ENCODE measurements around the gene MED7.
A peak's percentile ranks its signal among the peaks of the same experiment; 100 is the strongest.
"Not testable (repeated sequence)": the region's sequence is repeated elsewhere in the genome, so short reads cannot be mapped to it uniquely, and the experiment has no call there.

MED7 gene, protein sequence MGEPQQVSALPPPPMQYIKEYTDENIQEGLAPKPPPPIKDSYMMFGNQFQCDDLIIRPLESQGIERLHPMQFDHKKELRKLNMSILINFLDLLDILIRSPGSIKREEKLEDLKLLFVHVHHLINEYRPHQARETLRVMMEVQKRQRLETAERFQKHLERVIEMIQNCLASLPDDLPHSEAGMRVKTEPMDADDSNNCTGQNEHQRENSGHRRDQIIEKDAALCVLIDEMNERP

DNA sequence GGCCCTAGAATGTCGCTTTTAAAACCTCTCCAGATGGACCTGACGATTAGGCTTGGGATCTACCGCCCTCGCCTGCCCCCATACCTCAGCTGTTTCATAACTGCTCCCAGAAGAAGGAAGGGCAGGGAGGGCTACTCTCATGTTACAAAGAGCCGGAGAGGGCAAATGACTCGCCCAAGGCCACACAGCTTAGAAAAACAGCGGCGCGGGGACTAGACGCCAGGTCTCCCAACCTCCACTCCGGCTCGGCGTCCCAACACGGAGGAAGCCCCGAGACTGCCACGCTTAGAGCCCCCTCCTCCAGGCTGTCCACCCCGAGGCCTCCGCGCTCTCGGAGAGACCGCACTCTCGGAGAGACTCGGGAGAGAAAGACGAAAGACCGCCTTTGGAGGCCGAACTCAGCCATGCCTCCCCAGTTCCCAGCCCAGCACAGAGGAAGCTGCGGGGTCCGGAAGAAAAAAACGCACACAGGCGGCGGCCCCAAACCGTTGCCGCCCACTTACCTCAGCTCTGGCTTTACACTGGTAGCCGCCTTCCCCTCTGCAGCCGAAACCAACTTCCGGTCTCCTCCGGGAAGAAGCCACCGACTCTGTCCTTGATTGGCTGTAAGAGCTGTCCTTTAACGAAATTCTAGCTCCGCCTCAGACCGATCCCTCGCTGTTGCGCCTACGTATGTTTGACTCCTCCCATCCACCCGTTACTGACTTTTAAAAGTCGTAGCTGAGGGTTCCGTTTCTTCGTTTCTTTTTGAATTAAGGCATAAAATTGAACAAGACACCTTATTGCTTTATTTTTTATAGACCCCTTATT is at the start of gene MED7:
Gene MED7 (minus strand): TSS at position 549 of the 810 bp plus-strand sequence. CDS start 3,434 bp downstream, outside the sequence.
- H3K27ac ChIP-seq (ENCODE audit: low read depth, low read length): peak within 1 kb of the TSS; percentile 86
- peak within 1 kb of the TSS; percentile 90 for H3K4me3 ChIP-seq (ENCODE audit: low read depth, low read length)
- no peaks in the 10 kb centered on the region for H3K9me3 ChIP-seq (ENCODE audit: control insufficient read depth, insufficient read depth, low read length)
- no peaks in the 10 kb centered on the region for H3K4me1 ChIP-seq (ENCODE audit: control insufficient read depth, insufficient read depth, low read length)
- no peaks in the 10 kb centered on the region for H3K27me3 ChIP-seq (ENCODE audit: control insufficient read depth, insufficient read depth, low read length)
- H3K36me3 ChIP-seq (ENCODE audit: control insufficient read depth, insufficient read depth, low read length): peaks cover 19% of the 10 kb centered on the region
- H3K9ac ChIP-seq (ENCODE audit: low read depth, low read length): peak within 1 kb of the TSS; percentile 85

DNA sequence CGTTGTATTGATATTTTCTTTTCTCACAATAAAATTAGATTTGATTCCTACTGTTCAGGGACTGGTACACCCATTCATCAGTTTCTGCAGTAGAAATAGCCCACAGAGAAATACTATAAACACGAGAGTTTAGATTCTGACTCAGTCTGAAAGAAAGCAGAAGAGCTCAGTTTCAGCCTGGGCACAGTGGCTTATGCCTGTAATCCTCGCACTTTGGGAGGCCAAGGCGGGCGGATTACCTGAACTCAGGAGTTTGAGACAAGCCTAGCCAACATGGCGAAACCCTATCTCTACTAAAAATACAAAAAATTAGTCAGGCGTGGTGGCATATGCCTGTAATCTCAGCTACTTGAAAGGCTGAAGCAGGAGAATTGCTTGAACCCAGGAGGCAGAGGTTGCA is 46.6 kb upstream of the MED7 start:
- Histone ChIP-seq H3K27ac (ENCODE audit: low read depth, low read length) (no peak overlapping the region), H3K36me3 (ENCODE audit: control insufficient read depth, insufficient read depth, low read length) (no peaks in the 10 kb centered on the region), H3K4me3 (ENCODE audit: low read depth, low read length) (no peak overlapping the region), H3K9me3 (ENCODE audit: control insufficient read depth, insufficient read depth, low read length) (no peaks in the 10 kb centered on the region), H3K4me1 (ENCODE audit: control insufficient read depth, insufficient read depth, low read length) (no peaks in the 10 kb centered on the region), H3K9ac (ENCODE audit: low read depth, low read length) (no peak overlapping the region), H3K27me3 (ENCODE audit: control insufficient read depth, insufficient read depth, low read length) (peaks cover 66% of the 10 kb centered on the region)

DNA sequence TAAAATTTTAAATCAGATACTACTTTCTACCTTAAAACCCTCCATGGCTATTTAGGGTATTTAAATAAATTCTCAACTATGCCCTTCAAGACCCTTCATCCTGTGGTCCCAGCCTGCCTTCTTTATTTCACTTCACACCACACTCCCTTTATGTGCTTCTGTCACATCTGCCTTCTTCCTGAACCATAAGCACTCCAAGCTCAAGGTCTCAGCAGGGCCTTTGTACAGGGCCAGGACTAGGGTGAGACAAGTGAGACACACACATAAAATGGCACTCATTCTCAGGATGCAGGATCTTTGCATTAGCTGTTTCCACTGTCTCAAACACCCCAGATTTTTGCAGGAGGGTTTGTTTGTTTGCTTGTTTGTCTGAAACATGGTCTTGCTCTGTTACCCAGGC is 45.6 kb upstream of the MED7 start:
- Histone ChIP-seq H3K4me1 (ENCODE audit: control insufficient read depth, insufficient read depth, low read length) (no peaks in the 10 kb centered on the region), H3K36me3 (ENCODE audit: control insufficient read depth, insufficient read depth, low read length) (no peaks in the 10 kb centered on the region), H3K27ac (ENCODE audit: low read depth, low read length) (no peak overlapping the region), H3K9me3 (ENCODE audit: control insufficient read depth, insufficient read depth, low read length) (no peaks in the 10 kb centered on the region), H3K27me3 (ENCODE audit: control insufficient read depth, insufficient read depth, low read length) (peaks cover 74% of the 10 kb centered on the region), H3K9ac (ENCODE audit: low read depth, low read length) (no peak overlapping the region), H3K4me3 (ENCODE audit: low read depth, low read length) (no peak overlapping the region)

DNA sequence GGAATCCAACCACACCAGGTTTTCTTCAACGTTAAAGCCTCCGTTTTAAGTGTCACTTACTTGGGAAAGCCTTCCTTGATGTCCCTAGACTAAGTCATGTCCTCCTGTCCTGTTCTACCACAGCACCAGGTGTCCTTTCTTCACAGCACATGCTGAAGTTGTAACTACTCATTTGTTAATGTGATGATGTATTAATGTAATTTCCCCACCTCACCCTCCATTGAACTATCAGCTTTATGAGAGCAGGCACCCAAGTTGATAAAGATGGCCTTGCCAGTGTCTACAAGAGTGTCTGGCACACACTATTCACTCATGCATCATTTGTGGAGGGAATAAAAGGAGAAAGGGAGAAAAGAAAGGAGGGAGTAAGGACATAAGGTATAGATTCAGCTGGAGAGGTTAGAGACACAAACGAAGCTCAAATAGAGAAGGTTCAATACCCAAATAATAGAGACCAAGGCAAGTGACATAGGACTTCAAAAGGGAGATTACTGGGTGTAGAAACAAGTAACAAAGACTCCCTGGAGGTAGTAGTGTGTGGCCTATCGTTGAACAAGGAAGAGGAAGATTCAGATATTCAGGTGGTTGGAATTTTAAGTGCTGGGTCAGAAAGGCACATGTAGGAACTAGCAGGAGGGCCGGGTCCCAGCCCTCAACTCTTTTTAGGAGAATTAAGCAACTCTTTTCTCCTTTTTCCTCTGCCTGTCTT is 44.5 kb upstream of the MED7 start:
- no peaks in the 10 kb centered on the region for H3K4me1 ChIP-seq (ENCODE audit: control insufficient read depth, insufficient read depth, low read length)
- H3K9me3 ChIP-seq (ENCODE audit: control insufficient read depth, insufficient read depth, low read length): no peaks in the 10 kb centered on the region
- H3K27ac ChIP-seq (ENCODE audit: low read depth, low read length): no peak overlapping the region
- no peak overlapping the region for H3K4me3 ChIP-seq (ENCODE audit: low read depth, low read length)
- peaks cover 78% of the 10 kb centered on the region for H3K27me3 ChIP-seq (ENCODE audit: control insufficient read depth, insufficient read depth, low read length)
- no peaks in the 10 kb centered on the region for H3K36me3 ChIP-seq (ENCODE audit: control insufficient read depth, insufficient read depth, low read length)
- H3K9ac ChIP-seq (ENCODE audit: low read depth, low read length): no peak overlapping the region

DNA sequence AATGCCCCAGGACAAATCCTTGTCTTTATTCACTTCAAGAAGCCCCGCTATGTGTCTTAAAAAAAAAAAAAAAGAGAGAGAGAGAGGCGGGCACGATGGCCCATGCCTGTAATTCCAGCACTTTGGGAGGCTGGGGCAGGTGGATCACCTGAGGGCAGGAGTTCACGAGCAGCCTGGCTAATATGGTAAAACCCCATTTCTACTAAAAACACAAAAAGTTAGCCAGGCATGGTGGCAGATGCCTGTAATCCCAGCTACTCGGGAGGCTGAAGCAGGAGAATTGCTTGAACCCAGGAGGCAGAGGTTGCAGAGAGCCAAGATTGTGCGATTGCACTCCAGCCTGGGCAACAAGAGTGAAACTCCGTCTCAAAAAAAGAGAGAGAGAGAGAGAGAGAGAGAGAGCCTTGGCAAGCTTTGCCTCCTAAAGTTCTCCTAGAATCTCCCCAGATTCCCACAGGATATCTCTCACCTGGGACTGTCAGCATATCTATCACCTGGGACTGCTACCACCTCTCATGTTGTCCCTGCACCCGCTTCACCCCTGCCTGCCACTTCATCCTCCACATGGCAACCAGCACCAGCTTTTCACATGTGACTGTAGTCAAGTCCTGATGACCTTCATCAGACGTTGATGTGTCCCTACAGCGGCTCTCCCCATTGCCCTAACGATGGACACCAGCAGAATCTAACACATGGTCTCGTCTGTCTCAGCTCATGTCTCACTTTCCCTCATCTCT is 43.8 kb upstream of the MED7 start:
- Histone ChIP-seq H3K27ac (ENCODE audit: low read depth, low read length) (no peak overlapping the region), H3K4me1 (ENCODE audit: control insufficient read depth, insufficient read depth, low read length) (no peaks in the 10 kb centered on the region), H3K36me3 (ENCODE audit: control insufficient read depth, insufficient read depth, low read length) (no peaks in the 10 kb centered on the region), H3K27me3 (ENCODE audit: control insufficient read depth, insufficient read depth, low read length) (peaks cover 81% of the 10 kb centered on the region), H3K4me3 (ENCODE audit: low read depth, low read length) (no peak overlapping the region), H3K9me3 (ENCODE audit: control insufficient read depth, insufficient read depth, low read length) (no peaks in the 10 kb centered on the region), H3K9ac (ENCODE audit: low read depth, low read length) (no peak overlapping the region)

DNA sequence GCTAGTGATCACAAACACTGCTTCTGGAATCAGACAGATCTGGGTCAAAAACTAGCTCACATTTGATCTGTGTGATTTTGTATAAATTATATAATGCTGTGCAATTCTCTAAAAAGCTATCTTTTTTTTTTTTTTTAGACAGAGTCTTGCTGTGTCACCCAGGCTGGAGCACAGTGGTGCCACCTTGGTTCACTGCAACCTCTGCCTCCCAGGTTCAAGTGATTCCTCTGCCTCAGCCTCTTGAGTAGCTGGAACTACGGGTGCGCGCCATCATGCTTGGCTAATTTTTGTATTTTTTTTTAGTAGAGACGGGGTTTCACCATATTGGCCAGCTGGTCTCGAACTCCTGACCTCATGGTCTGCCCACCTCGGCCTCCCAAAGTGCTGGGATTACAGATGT is 42.5 kb upstream of the MED7 start:
- peaks cover 74% of the 10 kb centered on the region for H3K27me3 ChIP-seq (ENCODE audit: control insufficient read depth, insufficient read depth, low read length)
- not testable (repeated sequence) for H3K4me3 ChIP-seq (ENCODE audit: low read depth, low read length); H3K27ac ChIP-seq (ENCODE audit: low read depth, low read length)

DNA sequence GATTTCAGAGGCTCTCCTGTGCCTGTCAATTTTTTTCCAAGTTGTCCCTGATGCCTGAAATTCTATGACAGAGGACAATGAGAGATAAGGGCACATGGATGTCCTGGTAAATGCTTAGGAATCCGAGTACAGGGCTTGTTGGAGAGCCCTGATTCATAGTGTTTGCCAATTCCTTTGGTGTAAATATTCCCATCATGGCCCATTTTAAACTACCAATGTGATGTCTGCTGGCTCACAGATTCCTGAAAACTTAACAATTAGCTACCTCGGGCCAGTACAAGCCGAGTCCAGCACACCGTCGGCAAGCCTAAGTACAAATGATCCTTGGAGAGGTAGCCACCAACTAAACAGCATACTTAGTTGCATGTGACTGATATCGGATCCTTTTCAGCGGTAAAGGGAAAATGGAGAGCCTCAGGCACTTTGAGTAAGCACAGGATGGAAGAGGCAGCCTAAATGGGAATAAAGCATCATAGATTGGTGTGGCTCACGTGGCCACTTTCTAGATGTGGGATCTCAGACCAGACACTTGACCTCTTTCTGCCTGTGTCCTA is 41.5 kb upstream of the MED7 start:
- Histone ChIP-seq H3K27ac (ENCODE audit: low read depth, low read length) (no peak overlapping the region), H3K9me3 (ENCODE audit: control insufficient read depth, insufficient read depth, low read length) (no peaks in the 10 kb centered on the region), H3K4me3 (ENCODE audit: low read depth, low read length) (no peak overlapping the region), H3K9ac (ENCODE audit: low read depth, low read length) (no peak overlapping the region), H3K4me1 (ENCODE audit: control insufficient read depth, insufficient read depth, low read length) (no peaks in the 10 kb centered on the region), H3K36me3 (ENCODE audit: control insufficient read depth, insufficient read depth, low read length) (no peaks in the 10 kb centered on the region), H3K27me3 (ENCODE audit: control insufficient read depth, insufficient read depth, low read length) (peaks cover 64% of the 10 kb centered on the region)

More for the DNA sequence above, 42.5 kb upstream of the MED7 start:
- not testable (repeated sequence) for H3K36me3 ChIP-seq (ENCODE audit: control insufficient read depth, insufficient read depth, low read length); H3K9ac ChIP-seq (ENCODE audit: low read depth, low read length); H3K9me3 ChIP-seq (ENCODE audit: control insufficient read depth, insufficient read depth, low read length); H3K4me1 ChIP-seq (ENCODE audit: control insufficient read depth, insufficient read depth, low read length)

DNA sequence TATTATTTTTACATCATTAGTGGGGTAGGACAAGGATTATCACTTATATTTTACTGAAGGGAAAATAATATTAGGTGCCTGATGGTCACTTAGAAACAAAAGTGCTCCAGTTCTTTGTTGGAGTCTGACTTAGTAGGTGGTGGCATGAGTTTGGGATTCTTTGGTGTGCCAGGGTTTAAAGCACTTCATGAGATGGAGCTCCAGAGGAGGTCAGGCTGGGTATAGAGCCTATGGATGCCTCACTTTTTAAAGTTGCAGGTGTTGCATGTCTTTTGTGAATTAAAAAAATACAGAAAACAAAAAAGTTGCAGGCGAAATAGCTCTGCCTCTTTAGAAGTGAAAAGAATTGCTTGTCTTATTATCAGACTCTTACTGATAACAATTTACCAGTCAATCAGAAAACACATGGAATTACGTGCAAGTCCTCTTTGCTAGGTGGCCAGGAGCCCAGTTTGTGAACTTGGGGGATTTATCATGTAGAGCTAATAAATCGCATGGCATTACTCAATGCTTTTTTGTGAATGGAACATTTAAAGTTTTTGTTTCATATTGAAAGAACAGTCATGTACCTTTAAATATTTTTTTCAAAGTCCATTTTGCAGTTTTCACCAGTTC is 39.6 kb upstream of the MED7 start:
- Histone ChIP-seq H3K36me3 (ENCODE audit: control insufficient read depth, insufficient read depth, low read length) (no peaks in the 10 kb centered on the region), H3K9me3 (ENCODE audit: control insufficient read depth, insufficient read depth, low read length) (no peaks in the 10 kb centered on the region), H3K27me3 (ENCODE audit: control insufficient read depth, insufficient read depth, low read length) (peaks cover 46% of the 10 kb centered on the region), H3K4me1 (ENCODE audit: control insufficient read depth, insufficient read depth, low read length) (no peaks in the 10 kb centered on the region), H3K4me3 (ENCODE audit: low read depth, low read length) (no peak overlapping the region), H3K27ac (ENCODE audit: low read depth, low read length) (no peak overlapping the region), H3K9ac (ENCODE audit: low read depth, low read length) (no peak overlapping the region)

DNA sequence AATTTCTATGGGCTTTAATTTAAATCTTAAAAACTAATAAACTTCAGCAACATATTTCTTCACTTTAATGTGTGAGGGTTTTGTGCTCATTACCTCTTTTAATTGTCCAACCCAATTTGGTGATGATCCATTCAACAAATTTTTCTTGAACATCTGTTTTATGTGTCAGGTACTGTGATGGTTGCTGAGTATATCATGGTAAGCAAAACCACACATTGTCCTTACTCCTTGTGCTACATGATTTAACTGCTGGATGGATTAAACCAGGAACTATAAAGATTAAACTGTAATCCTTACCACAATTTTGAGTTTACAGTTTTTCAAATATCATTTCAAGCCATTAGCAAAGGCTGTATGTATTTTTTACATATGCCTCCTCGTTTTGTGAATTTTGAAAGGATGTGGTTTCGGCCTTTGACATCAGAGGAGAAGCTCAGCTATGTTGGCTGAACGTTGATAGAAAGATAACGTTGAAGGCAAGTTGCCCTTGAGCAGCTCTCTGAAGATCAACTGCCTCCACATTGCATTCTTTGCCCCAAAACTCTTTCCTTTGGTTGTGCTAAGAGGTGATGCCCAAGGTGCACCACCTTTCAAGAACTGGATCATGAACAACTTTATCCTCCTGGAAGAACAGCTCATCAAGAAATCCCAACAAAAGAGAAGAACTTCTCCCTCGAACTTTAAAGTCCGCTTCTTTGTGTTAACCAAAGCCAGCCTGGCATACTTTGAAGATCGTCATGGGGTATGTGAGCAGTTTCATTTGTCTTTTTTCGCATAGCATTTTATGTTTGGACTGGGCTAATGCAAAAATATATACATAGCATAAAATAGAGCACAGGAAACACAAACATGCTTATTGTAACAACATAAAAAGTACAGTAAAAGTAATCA is 38.0 kb upstream of the MED7 start, which contains the start of gene ITK:
Gene ITK (plus strand): TSS at position 467 of the 891 bp plus-strand sequence. CDS start 138 bp downstream, at position 605.
- Histone ChIP-seq H3K36me3 (ENCODE audit: control insufficient read depth, insufficient read depth, low read length) (no peaks in the 10 kb centered on the region), H3K4me1 (ENCODE audit: control insufficient read depth, insufficient read depth, low read length) (no peaks in the 10 kb centered on the region), H3K9ac (ENCODE audit: low read depth, low read length) (no peak within 1 kb of the TSS), H3K27me3 (ENCODE audit: control insufficient read depth, insufficient read depth, low read length) (peaks cover 30% of the 10 kb centered on the region), H3K4me3 (ENCODE audit: low read depth, low read length) (no peak within 1 kb of the TSS), H3K9me3 (ENCODE audit: control insufficient read depth, insufficient read depth, low read length) (no peaks in the 10 kb centered on the region), H3K27ac (ENCODE audit: low read depth, low read length) (no peak within 1 kb of the TSS)

All from HUES48 (cell line).